Subcutaneous adipose tissue (tissue), 4 donors: Measurements from ENCODE around the gene ACLY. TPM values are rescaled to one million over a fixed set of nuclear protein-coding genes. Genes with fewer than 3 reads are reported as not detected.

Experiments used
- CTCF ChIP-seq: fragments of 450-650 bp; IDR thresholded peaks from one replicate; pipeline ENCODE4 v1.5.1; 2016; ENCODE audit warnings: low read depth, mild to moderate bottlenecking, control low read depth, antibody characterized with exemption, moderate library complexity
- total RNA-seq, 4 donors: library from RNA; depleted of rRNA; stranded (reverse); fragments of >200 nt; gene quantifications; one replicate each; pipeline ENCODE4 v1.1.0, GENCODE V29; 2016

ACLY gene
- total RNA-seq, 4 donors from 2014 or later = 50.9 to 75.9 (median 64.1) TPM

DNA sequence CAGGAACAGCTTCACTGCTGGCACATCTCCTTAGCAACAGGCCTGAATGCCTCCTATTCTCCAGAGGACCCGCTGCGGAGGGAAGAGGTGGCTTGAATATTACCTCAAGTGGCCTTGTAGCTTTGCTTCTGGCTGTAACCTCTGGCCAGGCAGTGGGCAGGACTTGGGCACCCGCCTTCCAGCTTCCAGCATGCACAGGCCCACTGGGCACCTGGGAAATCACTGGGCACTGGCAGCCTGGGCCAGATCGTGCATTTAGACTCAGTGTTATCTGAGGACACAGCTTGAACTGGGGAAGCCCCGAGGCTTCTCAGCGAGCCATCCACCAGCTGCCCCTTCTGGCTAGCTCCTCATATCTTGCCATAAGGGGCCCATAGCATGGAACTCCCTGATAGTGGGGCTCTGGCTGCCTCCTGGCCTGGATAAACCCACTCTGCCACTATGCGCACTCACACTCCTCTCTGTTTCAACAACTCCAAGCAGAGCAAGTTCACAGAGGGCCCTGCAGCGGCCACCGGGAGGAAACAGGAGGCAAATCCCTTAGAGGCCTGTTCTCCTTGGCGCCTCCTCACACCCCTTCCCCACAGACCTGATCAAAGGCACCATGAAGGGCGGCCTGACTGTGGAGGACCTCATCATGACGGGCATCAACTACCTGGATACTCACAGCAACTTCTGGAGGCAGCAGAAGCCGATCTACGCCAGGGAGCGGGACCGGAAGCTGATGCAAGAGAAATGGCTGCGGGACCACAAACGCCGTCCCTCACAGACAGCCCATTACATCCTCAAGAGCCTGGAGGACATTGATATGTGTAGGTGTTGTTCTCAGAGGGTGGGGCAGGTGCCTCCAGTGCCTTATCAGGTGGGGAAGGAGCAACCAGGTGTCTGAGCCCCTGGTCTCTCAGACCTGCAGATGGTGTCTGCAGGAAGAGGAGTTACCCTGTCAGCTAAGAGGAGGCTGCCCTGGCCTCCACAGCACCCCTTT lies 19.5 kb upstream of the ACLY start:
- TF ChIP-seq CTCF = no peak

DNA sequence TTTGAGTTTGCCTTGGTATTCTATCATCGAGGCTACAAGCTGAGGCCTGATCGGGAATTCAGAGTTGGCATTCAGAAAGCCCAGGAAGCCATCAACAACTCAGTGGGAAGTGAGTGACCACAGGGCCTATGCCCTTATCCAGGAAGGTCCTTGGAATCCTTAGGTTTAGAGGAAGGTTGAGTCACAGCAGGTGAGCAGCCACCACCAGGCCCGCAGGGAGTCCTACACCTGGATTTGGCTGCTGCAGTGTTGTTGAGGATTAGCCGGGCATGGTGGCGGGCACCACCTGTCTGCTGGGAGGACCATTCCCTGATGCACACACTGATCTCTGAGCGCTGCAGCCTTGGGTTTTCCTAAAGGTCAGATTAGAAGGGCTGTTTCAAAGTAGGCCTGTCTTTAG lies 16.9 kb upstream of the ACLY start:
- TF ChIP-seq CTCF = no peak

- TF ChIP-seq CTCF = no peak
These were observed 14.2 kb upstream of the ACLY start for GRCh38 chr17:41932816-41933389.

DNA sequence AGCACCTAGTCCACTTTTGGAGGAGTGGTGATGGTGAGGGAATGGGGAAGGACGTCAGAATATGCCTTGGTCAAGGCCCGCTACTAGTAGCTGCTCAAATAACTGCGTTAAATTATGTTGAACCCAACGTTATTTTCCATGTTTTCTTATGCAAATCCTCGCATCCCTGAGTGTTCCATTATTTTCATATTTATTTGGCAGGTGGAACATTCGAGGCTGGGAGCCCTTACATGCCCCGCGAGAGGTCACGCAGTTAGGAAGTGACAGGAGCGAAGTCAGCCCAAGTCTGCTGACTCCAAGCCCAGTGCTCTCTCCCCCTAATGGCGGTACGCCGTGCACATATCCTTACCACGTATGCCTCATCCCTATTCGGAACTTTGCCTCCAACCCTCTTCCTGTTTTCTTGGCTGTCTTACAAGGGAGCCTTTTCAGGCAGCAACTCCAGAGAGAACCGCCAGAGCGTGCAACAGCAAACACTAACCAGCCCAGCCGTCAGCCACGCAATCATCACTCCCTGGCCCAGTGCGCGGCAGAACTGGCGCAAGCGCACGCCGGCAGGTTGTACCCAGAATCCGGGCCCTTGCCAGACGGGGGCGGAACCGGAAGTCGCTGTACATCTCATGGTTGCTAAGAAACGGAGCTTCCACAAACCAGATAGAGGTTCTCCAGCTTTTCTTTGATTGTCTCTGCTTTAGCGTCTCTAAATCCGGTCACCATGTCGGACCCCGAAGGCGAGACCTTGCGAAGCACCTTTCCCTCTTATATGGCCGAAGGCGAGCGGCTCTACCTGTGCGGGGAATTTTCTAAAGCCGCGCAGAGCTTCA lies 11.5 kb upstream of the ACLY start, which contains the start of gene ODAD4:
ODAD4 (plus strand) TSS at position 609 of the 824 bp plus-strand sequence; CDS start at position 716, 107 bp downstream.
- TF ChIP-seq CTCF = no peak

- TF ChIP-seq CTCF = no peak
These were observed 10.0 kb upstream of the ACLY start for GRCh38 chr17:41928693-41929251.

DNA sequence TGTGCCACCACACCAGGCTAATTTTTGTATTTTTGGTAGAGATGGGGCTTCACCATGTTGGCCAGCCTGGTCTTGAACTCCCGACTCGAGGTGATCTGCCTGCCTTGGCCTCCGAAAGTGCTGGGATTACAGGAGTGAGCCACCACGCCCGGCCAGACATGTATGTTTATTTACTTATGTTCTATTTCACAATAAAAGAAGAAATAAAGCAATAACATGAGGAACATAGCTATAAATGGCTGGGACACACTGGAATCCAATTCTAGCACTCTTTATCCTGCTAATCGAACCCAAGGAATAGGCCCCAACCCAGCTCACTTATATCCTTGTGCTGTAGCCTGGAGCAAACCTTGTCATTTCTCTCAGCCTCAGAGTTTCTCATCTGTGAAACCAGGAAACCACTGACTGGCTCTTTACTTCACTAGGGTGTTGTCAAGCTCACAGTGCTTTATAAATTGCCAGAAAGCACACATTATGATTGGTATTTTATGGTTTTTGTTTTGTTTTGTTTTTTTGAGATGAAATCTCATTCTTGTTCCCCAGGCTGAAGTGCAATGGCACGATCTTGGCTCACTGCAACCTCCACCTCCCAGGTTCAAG lies 7.3 kb upstream of the ACLY start:
- TF ChIP-seq CTCF = no peak
